Activated T-cell treated with anti-CD3 and anti-CD28 coated beads for 4 hours (primary cell): Measurements from ENCODE around the gene ZNF33A.
A peak's percentile ranks its signal among the peaks of the same experiment; 100 is the strongest.
"Not testable (repeated sequence)": the region's sequence is repeated elsewhere in the genome, so short reads cannot be mapped to it uniquely, and the experiment has no call there.

Experiments
- DNase-seq: peaks from one replicate; pipeline ENCODE4 v3.0.0-alpha.2; 2020

ZNF33A gene

GRCh38 chr10:38010119-38010903, at the start of gene ZNF33A:
Gene ZNF33A, plus strand, starts transcription at chr10:38010675. Its CDS starts 1,667 bp downstream, at chr10:38012342.
- peak; percentile 81 for DNase-seq

DNA sequence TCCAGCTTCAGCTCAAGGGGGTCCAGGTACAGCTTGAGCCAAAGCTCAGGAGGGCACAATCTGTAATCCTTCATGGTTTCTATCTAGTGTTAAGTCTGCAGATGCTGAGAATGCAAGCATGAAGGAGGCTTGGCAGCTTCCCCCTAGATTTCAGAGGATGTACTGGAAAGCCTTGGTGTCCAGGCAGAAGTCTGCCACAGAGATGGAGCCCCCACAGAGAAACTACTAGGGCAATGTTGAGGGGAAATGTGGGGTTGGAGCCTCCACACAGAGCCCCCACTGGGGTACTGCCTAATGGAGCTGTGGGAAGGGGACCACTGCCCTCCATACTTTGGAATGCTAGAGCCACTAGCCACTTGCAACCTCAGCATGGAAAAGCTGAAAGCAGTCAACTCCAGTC, 45.5 kb upstream of the ZNF33A start:
- no peak for DNase-seq

DNA sequence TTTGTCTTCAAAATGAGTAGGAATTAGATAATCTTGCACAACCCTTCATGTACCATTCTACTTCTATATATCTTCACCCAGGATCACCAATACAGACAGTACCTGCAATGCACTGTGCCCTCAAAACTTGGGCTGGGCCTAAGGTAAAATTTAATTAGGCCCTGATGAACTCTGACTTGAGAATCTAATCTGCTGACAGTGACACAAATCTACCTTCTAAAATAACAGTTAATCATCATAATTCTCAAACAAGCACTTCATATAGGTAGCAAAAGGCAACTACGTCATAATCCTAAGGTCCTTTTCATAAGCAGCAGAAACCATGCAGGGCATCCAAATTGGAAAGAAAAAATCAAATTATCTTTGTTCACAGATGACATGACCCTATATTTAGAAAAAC, 38.1 kb upstream of the ZNF33A start:
- no peak for DNase-seq

DNA sequence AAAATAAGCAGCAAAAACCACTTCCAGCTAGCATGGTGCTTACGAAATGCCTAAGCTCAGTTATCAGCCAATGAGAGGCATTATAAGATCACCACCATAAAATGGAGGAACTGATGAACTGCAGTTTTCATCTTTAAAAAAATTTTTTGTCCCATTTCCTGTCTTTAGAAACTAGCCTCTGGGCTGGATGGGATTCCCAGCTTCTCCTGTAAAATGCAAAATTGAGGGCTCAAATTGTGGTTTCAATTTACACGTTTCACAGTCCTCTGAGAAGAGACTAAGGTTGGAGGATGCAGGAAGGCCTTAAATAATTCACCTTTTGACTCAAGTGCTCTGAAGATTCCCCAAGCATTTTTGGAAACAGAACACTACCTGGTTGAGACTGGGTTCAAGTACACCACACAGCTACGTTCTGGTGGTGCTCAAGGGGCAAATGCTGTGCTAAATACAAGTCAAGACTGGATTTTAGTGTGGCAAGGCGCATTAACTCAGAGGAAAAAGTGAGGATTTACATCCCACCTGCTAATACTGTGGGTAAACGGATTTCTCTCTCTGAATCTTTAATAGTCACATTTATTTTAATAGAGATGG, 35.0 kb upstream of the ZNF33A start:
- DNase-seq, result no peak

- DNase-seq, result peak; percentile 94
Observed at GRCh38 chr10:37976091-37976879, 34.2 kb upstream of the ZNF33A start, which contains the start of gene ZNF25. Gene ZNF25, minus strand, starts transcription at chr10:37976647. Its CDS starts 4,925 bp downstream, at chr10:37971722.

- DNase-seq, result no peak
Observed at GRCh38 chr10:37976880-37977203, 33.6 kb upstream of the ZNF33A start.

GRCh38 chr10:37991655-37992054, 18.8 kb upstream of the ZNF33A start:
- no peak for DNase-seq

- no peak for DNase-seq
Observed at GRCh38 chr10:37992083-37992482, 18.4 kb upstream of the ZNF33A start.

- DNase-seq, result not testable (repeated sequence)
Observed at GRCh38 chr10:37998920-37999319, 11.6 kb upstream of the ZNF33A start.

DNA sequence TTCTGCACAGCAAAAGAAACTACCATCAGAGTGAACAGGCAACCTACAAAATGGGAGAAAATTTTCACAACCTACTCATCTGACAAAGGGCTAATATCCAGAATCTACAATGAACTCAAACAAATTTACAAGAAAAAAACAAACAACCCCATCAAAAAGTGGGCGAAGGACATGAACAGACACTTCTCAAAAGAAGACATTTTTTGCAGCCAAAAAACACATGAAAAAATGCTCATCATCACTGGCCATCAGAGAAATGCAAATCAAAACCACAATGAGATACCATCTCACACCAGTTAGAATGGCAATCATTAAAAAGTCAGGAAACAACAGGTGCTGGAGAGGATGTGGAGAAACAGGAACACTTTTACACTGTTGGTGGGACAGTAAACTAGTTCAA, 10.0 kb upstream of the ZNF33A start:
- not testable (repeated sequence) for DNase-seq

- no peak for DNase-seq
Observed at GRCh38 chr10:38003026-38003425, 7.4 kb upstream of the ZNF33A start.

GRCh38 chr10:38003588-38003987, 6.9 kb upstream of the ZNF33A start:
- no peak for DNase-seq

DNA sequence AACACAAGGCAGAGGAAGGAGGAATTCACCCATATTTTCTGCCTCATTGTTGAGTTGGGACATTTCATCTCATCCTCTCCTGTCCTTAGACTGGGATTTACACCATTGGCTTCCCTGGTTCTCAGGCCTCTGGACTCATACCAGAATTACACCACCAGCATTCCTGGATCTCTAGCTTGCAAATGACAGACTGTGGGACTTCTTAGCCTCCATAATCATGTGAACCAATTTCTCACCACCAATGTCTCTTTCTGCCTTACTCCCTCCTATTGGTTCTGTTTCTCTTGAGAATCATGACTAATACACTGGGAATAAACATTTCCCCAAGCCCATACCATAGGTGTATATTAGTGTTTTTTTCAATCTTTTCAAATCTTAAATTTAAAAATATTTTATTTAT, 2.9 kb upstream of the ZNF33A start:
- no peak for DNase-seq

- no peak for DNase-seq
Observed at GRCh38 chr10:38007991-38008390, 2.5 kb upstream of the ZNF33A start.

- DNase-seq, result no peak
Observed at GRCh38 chr10:38016354-38016753, 5.9 kb downstream of the ZNF33A start.

- DNase-seq, result not testable (repeated sequence)
Observed at GRCh38 chr10:38019124-38019523, 8.6 kb downstream of the ZNF33A start.

DNA sequence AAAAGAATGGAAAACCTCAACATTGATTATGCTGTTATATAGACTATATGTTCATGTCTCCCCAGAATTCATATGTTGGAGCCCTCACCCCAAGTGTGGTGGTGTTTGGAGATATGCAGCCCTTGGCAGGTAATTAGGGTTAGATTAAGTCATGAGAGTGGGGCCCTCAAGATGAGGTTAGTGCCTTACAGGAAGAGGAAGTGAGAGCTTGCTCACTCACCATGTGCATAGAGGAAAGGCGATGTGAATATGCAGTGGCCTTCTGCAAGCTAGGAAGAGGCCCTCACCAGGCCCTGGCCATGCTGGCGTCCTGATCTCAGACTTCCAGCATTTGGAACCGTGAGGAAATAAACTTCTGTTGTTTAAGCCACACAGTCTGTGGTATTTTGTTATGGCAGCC, 14.8 kb downstream of the ZNF33A start:
- DNase-seq, result no peak

GRCh38 chr10:38027986-38028385, 17.5 kb downstream of the ZNF33A start:
- no peak for DNase-seq

DNA sequence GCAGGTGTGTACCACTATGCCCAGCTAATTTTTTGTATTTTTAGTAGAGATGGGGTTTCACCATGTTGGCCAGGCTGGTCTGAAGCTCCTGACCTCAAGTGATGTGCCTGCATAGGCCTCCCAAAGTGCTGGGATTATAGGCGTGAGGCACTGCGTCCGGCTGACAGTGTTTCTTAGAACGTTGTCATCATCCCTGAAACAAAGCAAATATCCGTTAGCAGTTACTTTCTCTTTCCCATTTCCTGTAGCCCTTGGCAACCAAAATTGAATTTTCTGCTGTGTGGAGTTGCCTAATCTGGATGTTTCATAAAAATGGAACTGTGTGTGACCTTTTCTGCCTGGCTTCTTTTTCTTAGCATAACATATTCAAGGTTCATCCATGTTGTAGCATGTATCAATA, 22.4 kb downstream of the ZNF33A start:
- no peak for DNase-seq

GRCh38 chr10:38038107-38038931, 27.8 kb downstream of the ZNF33A start:
- DNase-seq, result no peak

GRCh38 chr10:38038932-38039245, 28.4 kb downstream of the ZNF33A start:
- no peak for DNase-seq

GRCh38 chr10:38043516-38043915, 33.0 kb downstream of the ZNF33A start:
- no peak for DNase-seq

GRCh38 chr10:38045129-38045528, 34.7 kb downstream of the ZNF33A start:
- DNase-seq, result no peak
